Activated T-helper 1 cell treated with anti-CD3 and anti-CD28 coated beads, Interleukin-12 subunit alpha, Interleukin-12 subunit beta, Interleukin-2, Interleukin-4 antibody, amounts not matched to agents 30 ng/mL and 10 ng/mL and 1 ng/mL, durations not matched to agents 14 hours and 24 hours and 36 hours (primary cell): ENCODE data around the gene MYBL2. TPM values are rescaled to one million over a fixed set of nuclear protein-coding genes. Genes with fewer than 3 reads are reported as not detected.

Experiments
- DNase-seq: peaks from one replicate; pipeline ENCODE4 v3.0.0; 2021; ENCODE audit warnings: low spot score
- H3K27ac Mint-ChIP-seq: one replicate; pipeline ENCODE4 v1.8.0; 2021; ENCODE audit warnings: mild to moderate bottlenecking, mixed read lengths
- H3K27me3 Mint-ChIP-seq: one replicate; pipeline ENCODE4 v1.8.0; 2022; ENCODE audit warnings: mild to moderate bottlenecking, moderate library complexity, mixed read lengths; ENCODE audit not compliant: insufficient read depth
- H3K36me3 Mint-ChIP-seq: one replicate; pipeline ENCODE4 v1.8.0; 2021; ENCODE audit warnings: low read depth, mixed read lengths
- H3K4me1 Mint-ChIP-seq: one replicate; pipeline ENCODE4 v1.8.0; 2021; ENCODE audit warnings: low read depth, mixed read lengths
- H3K4me3 Mint-ChIP-seq: one replicate; pipeline ENCODE4 v1.8.0; 2021; ENCODE audit warnings: mild to moderate bottlenecking, moderate library complexity, mixed read lengths
- H3K9me3 Mint-ChIP-seq: one replicate; pipeline ENCODE4 v1.8.0; 2021; ENCODE audit warnings: mixed read lengths
- intact Hi-C: fragments of 100-400 bp; cut with micrococcal nuclease; formaldehyde crosslinking; loops from one replicate; pipeline ENCODE4 v1.15.1; 2024
- total RNA-seq: library from RNA; stranded (reverse); gene quantifications from 2 replicates; pipeline ENCODE4 v1.2.3, GENCODE V29; 2022

Gene MYBL2
- total RNA-seq, 1 donor from 2014 or later: 95.5 TPM

DNA sequence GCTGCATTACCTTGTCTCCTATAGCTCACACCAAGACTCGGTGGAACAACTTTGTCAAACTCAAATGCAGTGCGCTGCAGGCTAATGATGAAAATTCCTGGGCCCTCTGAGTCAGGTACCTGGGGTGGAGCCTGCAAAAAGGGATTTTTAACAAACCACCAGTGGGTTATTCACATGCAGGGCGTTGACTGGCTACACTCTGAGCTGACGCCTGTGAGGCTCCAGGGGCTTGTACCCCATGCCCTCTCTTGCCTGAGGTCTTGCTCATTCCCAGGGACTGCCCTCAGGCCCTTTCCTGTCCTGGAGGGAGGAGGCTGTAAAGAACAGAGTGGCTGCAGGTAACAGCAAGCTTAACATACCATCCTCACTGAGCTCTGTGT lies 50.7 kb downstream of the MYBL2 start:
- H3K9me3 Mint-ChIP-seq: peaks cover 11% of the 10 kb centered on the region
- no peak overlapping the region for H3K27ac Mint-ChIP-seq
- intact Hi-C loops: no loop called here
- peaks cover 22% of the 10 kb centered on the region for H3K4me1 Mint-ChIP-seq
- H3K4me3 Mint-ChIP-seq: no peak overlapping the region
- H3K27me3 Mint-ChIP-seq: no peaks in the 10 kb centered on the region
- H3K36me3 Mint-ChIP-seq: peaks cover 35% of the 10 kb centered on the region
- no peak for DNase-seq

- H3K27me3 Mint-ChIP-seq: no peaks in the 10 kb centered on the region
- no peak overlapping the region for H3K27ac Mint-ChIP-seq
- no peak for DNase-seq
- peaks cover 11% of the 10 kb centered on the region for H3K9me3 Mint-ChIP-seq
- H3K4me3 Mint-ChIP-seq: no peak overlapping the region
- peaks cover 34% of the 10 kb centered on the region for H3K4me1 Mint-ChIP-seq
- intact Hi-C loops: loop anchor here (5.0 kb wide), 1 partner anchor 53 kb away; the partner anchor contains the start of gene MYBL2
- H3K36me3 Mint-ChIP-seq: peaks cover 26% of the 10 kb centered on the region
These were observed 53.1 kb downstream of the MYBL2 start for GRCh38 chr20:43720007-43720406.

GRCh38 chr20:43721097-43721428 lies 54.1 kb downstream of the MYBL2 start:
- H3K4me1 Mint-ChIP-seq: peaks cover 34% of the 10 kb centered on the region
- peaks cover 20% of the 10 kb centered on the region for H3K36me3 Mint-ChIP-seq
- H3K27ac Mint-ChIP-seq: no peak overlapping the region
- DNase-seq: no peak
- peaks cover 11% of the 10 kb centered on the region for H3K9me3 Mint-ChIP-seq
- intact Hi-C loops: loop anchor here (5.0 kb wide), 1 partner anchor 54 kb away; the partner anchor contains the start of gene MYBL2
- no peak overlapping the region for H3K4me3 Mint-ChIP-seq
- H3K27me3 Mint-ChIP-seq: no peaks in the 10 kb centered on the region

DNA sequence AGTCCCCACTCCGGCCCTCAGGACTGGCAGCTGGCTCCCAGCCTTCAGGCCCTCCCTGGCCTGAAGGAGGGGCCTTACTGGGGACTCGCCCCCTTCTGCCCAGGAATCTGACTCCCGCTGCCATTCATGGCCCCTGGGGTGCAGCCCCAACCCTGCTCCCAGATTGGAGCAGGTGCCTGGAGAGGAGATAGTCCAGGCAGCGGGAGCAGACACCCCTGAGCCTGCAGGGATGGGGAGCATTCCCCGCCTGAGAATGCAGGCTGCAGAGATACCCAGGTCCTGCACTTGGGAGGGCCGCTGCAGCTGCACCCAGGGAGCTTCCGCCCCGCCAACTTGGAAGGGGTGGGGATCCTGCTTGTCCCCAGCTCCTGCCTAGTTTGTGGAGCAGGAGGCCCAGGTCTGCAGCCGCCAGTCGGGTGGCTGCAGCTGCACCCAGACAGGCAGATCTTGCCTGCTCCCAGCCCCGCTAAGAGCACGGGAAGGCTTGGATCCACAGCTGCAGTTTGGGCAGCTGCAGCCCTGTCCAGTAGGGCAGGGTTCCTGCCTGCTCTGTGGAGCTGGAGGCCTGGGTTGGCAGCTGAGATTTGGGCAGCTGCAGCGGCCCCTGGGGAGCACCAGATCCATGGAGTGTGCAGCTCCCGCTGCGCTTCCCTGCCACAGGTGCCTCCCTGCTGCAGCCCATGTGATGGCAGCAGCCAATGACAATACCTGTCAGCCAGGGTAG lies 54.7 kb downstream of the MYBL2 start:
- H3K27me3 Mint-ChIP-seq: no peaks in the 10 kb centered on the region
- H3K4me3 Mint-ChIP-seq: peak overlapping the region; percentile 65
- peaks cover 16% of the 10 kb centered on the region for H3K36me3 Mint-ChIP-seq
- H3K27ac Mint-ChIP-seq: peak overlapping the region; percentile 85
- H3K4me1 Mint-ChIP-seq: peaks cover 34% of the 10 kb centered on the region
- DNase-seq: no peak
- peaks cover 11% of the 10 kb centered on the region for H3K9me3 Mint-ChIP-seq
- intact Hi-C loops: loop anchor here (1.0 to 5.0 kb wide), 5 partner anchors 15 to 234 kb away; partner anchors contain the start of gene MYBL2

- H3K27me3 Mint-ChIP-seq: no peaks in the 10 kb centered on the region
- peaks cover 34% of the 10 kb centered on the region for H3K4me1 Mint-ChIP-seq
- H3K9me3 Mint-ChIP-seq: peaks cover 11% of the 10 kb centered on the region
- peaks cover 14% of the 10 kb centered on the region for H3K36me3 Mint-ChIP-seq
- peak; percentile 54 for DNase-seq
- H3K4me3 Mint-ChIP-seq: peak overlapping the region; percentile 65
- H3K27ac Mint-ChIP-seq: peak overlapping the region; percentile 85
- intact Hi-C loops: loop anchor here (1.0 to 5.0 kb wide), 5 partner anchors 14 to 233 kb away; partner anchors contain the start of gene MYBL2
These were observed 55.2 kb downstream of the MYBL2 start for GRCh38 chr20:43722153-43722505.

DNA sequence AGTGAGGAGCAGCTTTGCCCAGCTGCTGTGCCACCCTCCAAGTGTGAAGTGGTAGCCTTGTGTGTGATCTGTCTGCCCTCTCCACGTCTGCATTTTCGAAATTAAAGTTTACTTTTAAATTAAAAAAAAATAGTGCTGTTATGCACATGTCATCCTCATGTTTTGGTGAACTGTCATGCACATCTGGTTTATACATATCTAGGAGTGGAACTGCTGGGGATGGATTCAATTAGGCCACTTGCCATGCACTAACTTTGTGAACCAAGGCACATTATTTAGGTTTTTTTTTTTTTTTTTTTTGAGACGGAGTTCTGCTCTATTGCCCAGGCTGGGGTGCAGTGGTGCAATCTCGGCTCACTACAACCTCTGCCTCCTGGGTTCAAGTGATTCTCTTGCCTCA lies 56.3 kb downstream of the MYBL2 start:
- Mint-ChIP-seq H3K27ac (no peak overlapping the region), H3K4me3 (no peak overlapping the region), H3K4me1 (peaks cover 38% of the 10 kb centered on the region), H3K27me3 (no peaks in the 10 kb centered on the region), H3K36me3 (peaks cover 14% of the 10 kb centered on the region), H3K9me3 (peaks cover 13% of the 10 kb centered on the region)
- intact Hi-C loops: loop anchor here (5.0 kb wide), 1 partner anchor 56 kb away; the partner anchor contains the start of gene MYBL2
- DNase-seq: no peak

- H3K4me3 Mint-ChIP-seq: no peak overlapping the region
- no peak for DNase-seq
- H3K27ac Mint-ChIP-seq: peak overlapping the region; percentile 58
- peaks cover 19% of the 10 kb centered on the region for H3K9me3 Mint-ChIP-seq
- H3K36me3 Mint-ChIP-seq: peaks cover 15% of the 10 kb centered on the region
- peaks cover 44% of the 10 kb centered on the region for H3K4me1 Mint-ChIP-seq
- intact Hi-C loops: loop anchor here (5.0 kb wide), 1 partner anchor 56 kb away; the partner anchor contains the start of gene MYBL2
- H3K27me3 Mint-ChIP-seq: no peaks in the 10 kb centered on the region
These were observed 56.8 kb downstream of the MYBL2 start for GRCh38 chr20:43723735-43724134.

DNA sequence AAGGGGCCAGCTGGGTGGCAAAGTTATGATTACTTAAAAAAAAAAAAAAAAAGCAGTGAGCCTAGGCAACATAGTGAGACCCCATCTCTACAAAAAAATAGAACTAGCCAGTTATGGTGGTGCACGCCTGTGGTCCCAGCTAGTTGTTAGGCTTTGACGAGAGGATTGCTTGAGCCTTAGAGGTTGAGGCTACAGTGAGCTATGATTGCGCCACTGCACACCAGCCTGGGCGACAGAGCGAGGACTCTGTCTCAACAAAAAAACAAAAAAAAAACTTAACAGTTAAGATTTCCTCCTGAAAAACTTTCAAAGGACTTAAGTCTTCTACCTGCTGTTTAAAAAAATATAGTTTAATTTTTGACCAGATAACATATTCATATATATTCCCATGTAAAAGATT lies 57.5 kb downstream of the MYBL2 start:
- intact Hi-C loops: loop anchor here (5.0 kb wide), 1 partner anchor 57 kb away; the partner anchor contains the start of gene MYBL2
- Mint-ChIP-seq H3K4me1 (peaks cover 43% of the 10 kb centered on the region), H3K36me3 (peaks cover 10% of the 10 kb centered on the region), H3K4me3 (no peak overlapping the region), H3K9me3 (peaks cover 17% of the 10 kb centered on the region), H3K27me3 (no peaks in the 10 kb centered on the region), H3K27ac (peak overlapping the region; percentile 58)
- DNase-seq: no peak

GRCh38 chr20:43725666-43726065 lies 58.8 kb downstream of the MYBL2 start:
- H3K27ac Mint-ChIP-seq: no peak overlapping the region
- H3K9me3 Mint-ChIP-seq: peaks cover 12% of the 10 kb centered on the region
- no peak for DNase-seq
- peaks cover 34% of the 10 kb centered on the region for H3K4me1 Mint-ChIP-seq
- peaks cover 1% of the 10 kb centered on the region for H3K36me3 Mint-ChIP-seq
- intact Hi-C loops: no loop called here
- H3K4me3 Mint-ChIP-seq: no peak overlapping the region
- no peaks in the 10 kb centered on the region for H3K27me3 Mint-ChIP-seq

DNA sequence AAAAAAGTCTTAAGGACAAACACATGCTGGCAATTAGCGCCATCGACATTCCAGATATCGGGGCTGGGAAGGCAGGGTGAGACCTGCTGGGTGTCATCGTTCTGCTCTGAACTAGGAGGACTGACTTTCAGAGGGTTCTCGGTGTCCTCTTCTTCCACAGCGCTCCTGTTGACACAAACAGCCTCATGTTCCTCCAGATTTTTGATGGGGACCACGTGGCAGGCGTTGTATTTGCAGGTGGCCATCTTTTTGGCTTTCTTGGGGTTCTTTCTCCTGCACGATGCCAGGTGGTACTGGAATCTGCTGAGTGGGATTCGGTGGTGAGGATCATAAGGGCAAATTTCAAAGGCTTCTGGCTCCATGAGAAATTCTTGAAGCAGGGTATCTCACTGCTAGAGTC lies 59.4 kb downstream of the MYBL2 start:
- Mint-ChIP-seq H3K27ac (no peak overlapping the region), H3K36me3 (peaks cover 1% of the 10 kb centered on the region), H3K9me3 (peaks cover 12% of the 10 kb centered on the region), H3K27me3 (no peaks in the 10 kb centered on the region), H3K4me1 (peaks cover 34% of the 10 kb centered on the region), H3K4me3 (no peak overlapping the region)
- DNase-seq: no peak
- intact Hi-C loops: no loop called here

- H3K4me1 Mint-ChIP-seq: peaks cover 33% of the 10 kb centered on the region
- intact Hi-C loops: no loop called here
These were observed 60.0 kb downstream of the MYBL2 start, which contains the start of gene GTSF1L for GRCh38 chr20:43726811-43727338. TSS of gene GTSF1L (minus strand) at chr20:43727002. CDS start at chr20:43726694, 308 bp downstream.

GRCh38 chr20:43727980-43728590 lies 61.2 kb downstream of the MYBL2 start:
- Mint-ChIP-seq H3K36me3 (peaks cover 1% of the 10 kb centered on the region), H3K4me3 (no peak overlapping the region), H3K4me1 (peaks cover 24% of the 10 kb centered on the region), H3K27ac (peak overlapping the region; percentile 24), H3K9me3 (peaks cover 12% of the 10 kb centered on the region), H3K27me3 (no peaks in the 10 kb centered on the region)
- intact Hi-C loops: no loop called here
- DNase-seq: no peak

More at GRCh38 chr20:43726811-43727338, 60.0 kb downstream of the MYBL2 start, which contains the start of gene GTSF1L:
- Mint-ChIP-seq H3K27me3 (no peaks in the 10 kb centered on the region), H3K36me3 (peaks cover 1% of the 10 kb centered on the region), H3K4me3 (no peak within 1 kb of the TSS), H3K27ac (no peak within 1 kb of the TSS), H3K9me3 (peaks cover 12% of the 10 kb centered on the region)
- DNase-seq: no peak
